Right ventricle myocardium superior (tissue), 1 donor: ENCODE results near the gene ZNF296. TPM values are rescaled to one million over a fixed set of nuclear protein-coding genes. Genes with fewer than 3 reads are reported as not detected.
A peak's percentile ranks its signal among the peaks of the same experiment; 100 is the strongest.

Source experiments
- ATAC-seq: fragments of 200-7000 bp; cut with Tn5 transposase; one replicate; pipeline ENCODE4 v1.9.1; 2020; ENCODE audit warnings: mild to moderate bottlenecking; ENCODE audit not compliant: poor library complexity
- DNase-seq: peaks from one replicate; pipeline ENCODE4 v3.0.0-alpha.2; 2020
- intact Hi-C: fragments of 100-400 bp; cut with DNase I; formaldehyde crosslinking; loops from one replicate; pipeline ENCODE4 v1.11.2; 2022
- total RNA-seq: library from RNA; stranded (reverse); fragmentation: NEBNext Ultra II Directional; extraction: Animal tissue kit (Norgen Biotek cat#: 25700); gene quantifications from one replicate; pipeline ENCODE4 v1.2.1, GENCODE V29; 2021
- donor health status: DM: no; HTN: yes; CAD: no; lungs with severe emphysema.

ZNF296 gene
- total RNA-seq, 1 donor from 2014 or later, result 0.32 TPM

- intact Hi-C loops, result no loop called here
- peak; percentile 63 for DNase-seq
- no peak for ATAC-seq
Observed at GRCh38 chr19:45069056-45069455, 7.2 kb downstream of the ZNF296 start.

GRCh38 chr19:45068041-45068440, 8.2 kb downstream of the ZNF296 start:
- ATAC-seq (no peak), DNase-seq (no peak)
- intact Hi-C loops, result no loop called here

GRCh38 chr19:45066921-45067661, 9.2 kb downstream of the ZNF296 start:
- no peak for ATAC-seq
- no peak for DNase-seq
- intact Hi-C loops, result no loop called here

GRCh38 chr19:45063851-45064801, 12.2 kb downstream of the ZNF296 start:
- intact Hi-C loops, result no loop called here
- DNase-seq (no peak), ATAC-seq (no peak)

GRCh38 chr19:45061965-45062364, 14.3 kb downstream of the ZNF296 start:
- ATAC-seq (no peak), DNase-seq (no peak)
- intact Hi-C loops, result no loop called here

GRCh38 chr19:45059258-45059965, 16.9 kb downstream of the ZNF296 start:
- peak; percentile 65 for DNase-seq
- ATAC-seq, result peak; percentile 62
- intact Hi-C loops, result loop anchor here (10.0 kb wide), 1 partner anchor 155 kb away; the partner anchor contains the start of gene APOE

GRCh38 chr19:45058622-45059159, 17.6 kb downstream of the ZNF296 start:
- DNase-seq, result no peak
- ATAC-seq, result no peak
- intact Hi-C loops, result loop anchor here (10.0 kb wide), 1 partner anchor 154 kb away; the partner anchor contains the start of gene APOE

- DNase-seq, result no peak
- intact Hi-C loops, result loop anchor here (10.0 kb wide), 1 partner anchor 153 kb away; the partner anchor contains the start of gene APOE
- no peak for ATAC-seq
Observed at GRCh38 chr19:45057444-45057843, 18.8 kb downstream of the ZNF296 start.

- DNase-seq (no peak), ATAC-seq (no peak)
- intact Hi-C loops, result loop anchor here (10.0 kb wide), 1 partner anchor 152 kb away; the partner anchor contains the start of gene APOE
Observed at GRCh38 chr19:45056831-45057230, 19.4 kb downstream of the ZNF296 start.

- intact Hi-C loops, result loop anchor here (10.0 kb wide), 1 partner anchor 147 kb away; the partner anchor contains the start of gene APOE
- DNase-seq (no peak), ATAC-seq (no peak)
Observed at GRCh38 chr19:45051929-45052579, 24.2 kb downstream of the ZNF296 start.

GRCh38 chr19:45050036-45050435, 26.2 kb downstream of the ZNF296 start:
- ATAC-seq, result no peak
- intact Hi-C loops, result loop anchor here (10.0 kb wide), 1 partner anchor 145 kb away; the partner anchor contains the start of gene APOE
- no peak for DNase-seq

GRCh38 chr19:45049073-45049736, 27.1 kb downstream of the ZNF296 start:
- intact Hi-C loops, result no loop called here
- DNase-seq (peak; percentile 63), ATAC-seq (peak; percentile 86)

- no peak for ATAC-seq
- DNase-seq, result no peak
- intact Hi-C loops, result no loop called here
Observed at GRCh38 chr19:45047188-45047797, 29.0 kb downstream of the ZNF296 start.

- intact Hi-C loops, result no loop called here
- no peak for DNase-seq
- no peak for ATAC-seq
Observed at GRCh38 chr19:45046355-45046754, 29.9 kb downstream of the ZNF296 start.

- ATAC-seq, result peak; percentile 45
- no peak for DNase-seq
- intact Hi-C loops, result no loop called here
Observed at GRCh38 chr19:45045671-45046353, 30.5 kb downstream of the ZNF296 start.

GRCh38 chr19:45041125-45041524, 35.2 kb downstream of the ZNF296 start:
- intact Hi-C loops, result no loop called here
- ATAC-seq (no peak), DNase-seq (no peak)
